Activated CD4-positive, alpha-beta T cell treated with anti-CD3 and anti-CD28 coated beads, Interleukin-2, Interleukin-6, amounts not matched to agents 100 ng/mL and 50 ng/mL, durations not matched to agents 16 hours and 8 hours (primary cell): Measurements from ENCODE around the gene MAPT.

Source experiments
- DNase-seq: peaks from one replicate; pipeline ENCODE4 v3.0.0-alpha.2; 2020

The MAPT gene

DNA sequence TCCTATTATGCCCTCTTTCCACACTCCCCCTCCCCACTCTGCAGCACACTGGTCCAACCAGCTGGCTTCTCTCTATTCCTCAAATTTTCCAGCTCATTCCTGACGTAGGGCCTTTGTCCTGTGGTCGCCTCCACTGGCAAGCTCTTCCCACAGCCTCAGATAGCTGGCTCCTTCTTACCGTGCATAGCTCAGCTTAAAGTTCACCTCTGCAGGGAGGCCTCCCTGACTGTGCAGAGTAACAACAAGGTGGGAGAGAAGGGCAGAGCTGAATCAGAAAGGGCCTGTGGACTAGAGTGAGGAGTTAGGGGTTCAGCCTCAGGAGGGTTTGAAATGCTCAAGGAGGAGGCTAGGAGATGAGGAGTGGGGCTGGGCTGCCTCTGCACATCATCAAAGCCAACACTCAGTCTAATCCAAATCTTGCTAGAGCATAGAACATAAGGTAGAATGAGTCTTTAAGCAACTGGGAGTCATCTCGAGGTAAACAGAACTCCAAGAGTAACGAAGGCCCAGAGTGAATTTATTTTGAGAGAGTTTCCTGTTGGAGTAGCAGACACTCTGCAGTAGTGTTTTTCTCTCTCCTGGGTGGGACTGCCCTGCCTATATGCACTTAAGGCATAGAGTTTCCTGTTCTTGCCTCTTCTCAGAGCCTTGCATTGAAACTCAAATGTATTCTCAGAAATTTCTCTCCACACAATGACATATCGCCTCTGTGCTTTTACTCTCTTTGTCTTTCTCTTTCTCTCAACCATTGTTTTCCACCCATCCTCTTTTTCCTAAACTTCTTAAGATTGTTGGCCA is 30.3 kb upstream of the MAPT start:
- no peak for DNase-seq

DNA sequence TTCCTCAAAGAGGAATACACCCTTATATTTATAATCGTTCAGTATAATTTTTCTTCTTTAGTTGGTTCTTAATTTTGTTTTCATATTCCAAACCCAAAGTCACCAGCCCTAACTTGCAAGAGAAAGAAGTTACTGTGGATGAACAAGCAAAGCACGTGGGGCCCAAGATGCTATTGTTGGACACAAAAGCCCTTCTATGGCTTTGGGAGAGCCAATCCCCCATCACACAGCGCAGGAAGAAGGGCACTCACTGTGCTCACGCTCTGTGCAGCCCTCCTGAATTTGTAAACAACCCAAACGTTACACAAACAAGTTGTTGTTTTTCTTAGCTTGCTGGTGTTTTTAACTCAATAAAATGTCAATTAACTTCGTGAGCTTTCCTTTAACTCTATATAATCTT is 27.2 kb upstream of the MAPT start:
- no peak for DNase-seq

DNA sequence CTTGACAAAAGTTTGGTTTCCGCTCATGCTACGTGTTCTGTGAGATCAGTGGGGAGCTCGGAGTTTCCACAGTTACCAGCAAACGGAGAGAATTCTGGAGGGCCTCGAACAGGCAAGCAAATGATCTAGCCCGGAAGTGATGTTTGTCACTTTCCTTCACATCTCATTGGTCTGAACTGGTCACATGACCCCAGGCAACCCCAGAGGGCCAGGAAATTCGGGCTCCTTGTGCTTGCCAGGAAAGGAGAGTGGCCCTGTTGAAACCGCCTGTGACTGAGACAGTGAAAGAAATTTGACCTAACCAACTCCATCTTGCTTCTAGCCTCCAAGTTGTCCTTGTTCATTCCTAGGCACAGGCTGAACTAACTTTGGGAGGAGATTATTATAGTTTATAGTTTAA is 26.7 kb upstream of the MAPT start:
- DNase-seq = no peak

DNA sequence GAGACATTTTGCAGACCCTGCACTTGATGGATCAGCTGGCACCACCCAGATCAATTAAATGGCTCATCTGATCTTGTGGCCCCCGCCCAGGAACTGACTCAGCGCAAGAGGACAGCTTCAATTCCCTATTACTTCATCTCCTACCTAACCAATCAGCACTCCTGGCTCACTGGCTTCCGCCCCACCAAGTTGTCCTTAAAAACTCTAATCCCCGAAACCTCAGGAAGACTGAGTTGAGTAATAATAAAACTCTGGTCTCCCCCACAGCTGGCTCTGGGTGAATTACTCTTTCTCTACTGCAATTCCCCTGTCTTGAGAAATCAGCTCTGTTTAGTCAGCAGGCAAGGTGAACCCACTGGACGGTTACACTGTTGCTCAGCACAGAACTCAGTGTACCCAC is 26.1 kb upstream of the MAPT start:
- no peak for DNase-seq

DNA sequence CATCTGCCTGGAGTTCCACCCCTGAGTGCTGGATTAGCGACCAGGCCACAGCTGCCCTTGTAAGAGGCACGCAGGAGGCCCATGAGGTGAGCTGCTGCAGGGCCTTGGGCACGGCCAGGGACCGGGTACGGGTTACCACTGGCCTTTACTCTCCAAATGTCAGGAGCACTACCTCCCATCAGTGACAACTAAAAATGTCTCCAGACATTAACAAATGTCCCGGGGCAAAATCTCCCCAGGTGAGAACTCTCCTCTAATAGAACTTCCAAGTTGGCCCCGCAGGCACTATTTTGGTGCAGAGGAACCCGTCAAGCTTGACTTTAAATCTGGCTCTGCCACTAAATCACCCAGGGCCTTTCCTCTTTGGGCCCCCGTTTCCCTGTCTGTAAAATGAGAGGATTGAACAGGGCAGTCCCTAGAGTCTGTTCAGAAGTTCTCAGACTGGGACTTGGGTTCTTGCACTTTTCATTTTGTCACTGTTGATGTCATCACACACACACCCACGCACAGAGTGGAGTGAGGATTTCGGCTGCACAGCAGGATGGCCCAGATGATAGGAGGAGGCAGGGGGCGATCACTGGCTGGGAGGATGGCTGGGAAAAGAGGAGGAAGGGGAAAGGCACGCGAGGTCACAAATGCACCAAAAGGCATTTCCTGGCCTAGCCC is 24.5 kb upstream of the MAPT start:
- DNase-seq = no peak

DNA sequence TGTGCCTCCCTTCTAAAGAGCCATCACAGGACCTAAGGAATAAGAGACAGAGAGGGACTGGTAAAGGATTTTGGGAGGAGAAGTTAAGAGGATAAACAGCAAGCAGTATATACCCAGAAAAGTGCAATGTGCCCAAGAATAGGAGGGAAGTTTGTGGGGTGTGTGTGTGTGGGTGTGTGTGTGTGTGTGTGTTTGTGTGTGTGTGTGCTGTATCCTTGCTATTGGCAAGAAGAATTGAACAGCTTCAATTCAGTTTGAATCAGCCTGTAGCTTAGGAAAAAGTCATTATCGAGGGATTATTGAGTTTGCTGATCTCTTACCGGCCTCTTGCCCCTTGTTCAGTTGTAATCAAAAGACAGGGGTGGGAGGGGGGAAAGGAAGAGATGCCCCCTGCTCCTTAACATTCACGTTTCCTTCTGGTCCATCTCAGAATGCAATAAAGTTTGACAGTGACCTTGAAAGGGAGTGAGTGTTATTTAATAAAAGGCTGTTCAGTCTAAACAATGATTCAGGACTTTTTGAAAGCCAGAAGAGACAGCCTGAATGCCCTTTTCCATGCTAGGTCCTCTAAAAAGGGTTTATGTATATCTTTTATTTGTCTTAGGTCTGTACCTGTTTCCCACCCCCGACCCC is 23.9 kb upstream of the MAPT start:
- DNase-seq = no peak

DNA sequence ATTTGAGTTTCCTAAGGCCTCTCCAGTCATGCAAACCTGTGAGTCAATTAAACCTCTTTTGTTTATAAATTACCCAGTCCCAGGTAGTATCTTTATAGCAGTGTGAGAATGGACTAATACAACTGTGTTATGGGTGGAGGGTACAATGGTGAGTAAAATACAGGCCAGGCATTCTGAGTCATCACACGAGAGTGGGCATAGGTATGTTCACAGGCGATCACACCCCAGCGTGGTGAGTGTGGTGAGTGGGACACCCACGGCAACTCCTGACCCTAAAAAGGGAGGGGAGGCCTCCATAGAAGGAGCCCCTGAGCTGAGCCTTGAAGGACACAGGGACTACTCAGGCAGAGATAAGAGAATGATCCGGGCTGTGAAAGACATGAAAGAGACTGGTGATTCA is 22.6 kb upstream of the MAPT start:
- DNase-seq = no peak

DNA sequence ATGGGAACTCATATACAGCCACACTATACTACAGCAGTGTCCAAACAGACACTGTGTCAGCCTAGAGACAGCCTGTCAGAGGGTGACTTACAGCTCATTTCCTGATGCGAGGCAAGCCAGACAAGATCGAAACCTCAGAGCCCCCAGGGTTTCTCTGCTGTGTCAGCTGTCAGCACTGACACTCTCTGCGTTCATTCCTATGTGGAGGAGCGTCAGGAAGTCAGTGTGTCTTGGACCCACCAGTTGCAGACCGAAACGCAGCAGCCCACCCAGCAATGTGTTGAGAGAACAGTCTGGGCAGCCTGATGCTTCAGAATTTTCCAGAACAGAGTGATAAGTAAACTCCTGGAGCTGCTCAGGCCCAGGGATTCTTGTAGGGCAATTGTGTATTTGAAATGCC is 20.6 kb upstream of the MAPT start:
- peak; percentile 61 for DNase-seq

DNA sequence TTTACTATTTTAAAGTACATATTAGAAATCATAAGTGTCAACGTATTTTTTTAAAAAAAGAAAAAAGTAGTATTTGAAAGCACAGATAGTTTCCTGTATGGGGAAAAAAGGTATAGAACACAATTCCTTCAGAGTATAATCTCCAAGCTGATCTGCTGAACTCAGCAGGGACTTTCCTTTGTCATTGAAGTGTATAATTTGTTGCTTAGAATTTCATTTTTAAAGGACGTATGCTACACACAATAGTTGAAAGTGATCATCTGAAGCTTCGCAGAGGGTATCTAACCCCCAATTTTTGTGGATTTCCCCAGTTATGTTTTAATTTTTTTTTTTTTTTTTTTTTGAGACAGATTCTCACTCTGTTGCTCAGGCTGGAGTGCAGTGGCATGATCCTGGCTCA is 20.2 kb upstream of the MAPT start:
- DNase-seq = no peak

DNA sequence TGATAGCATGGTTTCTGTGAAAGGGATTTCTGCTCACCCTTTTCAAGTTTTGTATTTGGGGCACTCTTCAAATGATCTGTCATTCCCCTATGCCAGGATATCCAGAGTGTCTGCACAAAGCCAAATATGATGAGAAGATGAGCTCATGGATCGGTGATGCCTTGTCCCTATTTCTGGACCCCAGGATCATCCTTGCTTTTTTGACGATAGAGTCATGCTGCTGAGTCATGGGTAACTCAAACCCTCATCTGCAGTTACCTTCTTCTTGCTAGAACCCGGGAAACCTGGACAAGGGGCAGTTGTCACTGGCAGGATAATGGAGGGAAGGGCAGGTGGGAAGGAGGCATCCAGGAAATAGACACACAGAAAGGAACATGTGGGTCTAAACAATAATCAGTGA is 17.8 kb upstream of the MAPT start:
- DNase-seq = no peak

DNA sequence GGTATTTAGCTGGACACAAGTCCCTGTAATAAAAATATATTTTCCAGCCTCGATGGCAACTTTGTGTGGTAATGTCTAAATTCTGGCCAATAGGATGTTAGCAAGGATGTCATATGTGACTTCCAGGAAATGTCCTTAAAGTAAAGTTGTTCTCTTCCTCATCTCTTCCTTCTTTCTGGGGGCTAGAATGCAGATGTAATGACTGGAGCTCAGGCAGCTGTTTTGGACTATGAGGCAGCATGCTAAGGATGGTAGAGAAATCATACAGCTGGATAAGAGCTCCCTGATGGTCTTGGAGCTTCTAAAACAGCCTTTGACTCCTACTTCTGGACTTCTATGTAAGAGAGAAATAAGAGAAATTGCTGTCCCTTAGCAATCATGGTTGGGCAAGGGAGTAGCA is 16.9 kb upstream of the MAPT start:
- no peak for DNase-seq

DNA sequence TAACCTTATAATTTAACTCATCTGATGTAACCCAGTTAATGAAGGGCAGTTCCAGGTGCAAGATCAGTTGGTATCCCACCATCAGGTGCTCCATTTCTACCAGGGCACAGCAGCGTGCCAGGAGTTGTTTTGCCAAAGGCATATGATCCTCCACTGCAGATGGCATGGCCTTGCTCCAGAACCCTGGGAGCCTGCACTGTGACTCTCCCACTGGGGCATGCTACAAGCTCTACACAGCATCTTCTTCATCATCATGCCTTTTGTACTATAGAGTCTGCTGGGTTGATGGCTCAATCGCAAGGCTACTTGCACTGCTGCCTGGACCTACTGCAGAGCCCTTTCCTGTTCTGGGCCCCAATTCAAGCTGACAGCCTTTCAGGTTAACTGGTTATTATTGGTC is 11.3 kb upstream of the MAPT start:
- DNase-seq = no peak

DNA sequence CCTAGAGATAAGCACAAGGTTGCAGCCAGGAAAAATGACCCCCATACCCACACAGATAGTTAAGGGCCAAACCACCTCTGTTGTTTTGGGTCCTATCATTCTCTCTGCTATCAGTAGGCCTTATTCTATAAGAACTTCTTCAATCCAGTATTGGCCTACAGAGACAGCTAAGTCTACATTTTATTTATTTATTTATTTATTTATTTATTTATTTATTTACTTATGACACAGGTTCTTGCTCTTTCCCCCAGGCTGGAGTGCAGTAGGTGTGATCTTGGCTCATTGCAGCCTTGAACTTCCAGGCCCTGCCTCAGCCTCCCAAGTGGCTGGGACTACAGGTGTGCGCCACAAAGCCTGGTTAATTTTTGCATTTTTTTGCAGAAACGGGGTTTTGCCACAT is 7.5 kb upstream of the MAPT start:
- DNase-seq = no peak

DNA sequence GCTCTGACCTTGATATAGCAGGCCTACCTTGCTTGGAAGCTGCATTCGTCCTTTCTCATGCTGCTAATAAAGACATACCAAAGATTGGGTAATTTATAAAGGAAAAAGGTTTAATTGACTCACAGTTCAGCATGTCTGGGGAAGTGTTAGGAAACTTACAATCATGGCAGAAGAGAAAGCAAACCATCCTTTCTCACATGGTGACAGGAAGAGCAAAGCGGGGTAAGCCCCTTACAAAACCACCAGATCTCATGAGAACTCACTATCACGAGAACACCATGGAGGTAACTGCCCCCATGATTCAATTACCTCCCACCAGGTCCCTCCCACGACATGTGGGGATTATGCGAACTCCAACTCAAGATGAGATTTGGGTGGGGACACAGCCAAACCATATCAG is 6.0 kb upstream of the MAPT start:
- no peak for DNase-seq

DNA sequence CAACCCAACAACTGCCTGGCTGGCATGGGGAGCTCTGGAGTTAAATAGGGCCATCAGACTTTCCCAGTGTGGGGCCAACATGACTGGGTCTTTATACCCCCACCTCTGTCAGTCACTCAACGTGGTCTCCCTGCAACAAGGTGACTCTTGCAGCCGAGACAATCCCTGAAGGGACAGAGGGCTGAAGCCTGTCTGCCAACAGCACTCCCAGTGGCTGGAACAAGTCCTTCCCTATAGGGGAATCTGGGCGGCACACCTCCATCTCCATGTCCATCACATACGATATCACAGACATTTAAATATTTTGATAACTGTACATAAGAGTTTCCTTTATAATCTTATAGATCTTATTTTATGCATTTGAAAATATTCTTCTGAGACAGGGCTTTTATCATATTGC is 4.8 kb upstream of the MAPT start:
- DNase-seq = no peak

DNA sequence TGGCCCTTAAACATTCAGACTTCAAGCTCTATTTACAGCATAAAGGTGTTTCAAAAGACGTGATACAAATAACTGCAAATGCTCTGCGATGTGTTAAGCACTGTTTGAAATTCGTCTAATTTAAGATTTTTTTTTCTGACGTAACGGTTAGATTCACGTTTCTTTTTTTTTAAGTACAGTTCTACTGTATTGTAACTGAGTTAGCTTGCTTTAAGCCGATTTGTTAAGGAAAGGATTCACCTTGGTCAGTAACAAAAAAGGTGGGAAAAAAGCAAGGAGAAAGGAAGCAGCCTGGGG is 681 bp upstream of the MAPT start:
- DNase-seq = no peak

DNA sequence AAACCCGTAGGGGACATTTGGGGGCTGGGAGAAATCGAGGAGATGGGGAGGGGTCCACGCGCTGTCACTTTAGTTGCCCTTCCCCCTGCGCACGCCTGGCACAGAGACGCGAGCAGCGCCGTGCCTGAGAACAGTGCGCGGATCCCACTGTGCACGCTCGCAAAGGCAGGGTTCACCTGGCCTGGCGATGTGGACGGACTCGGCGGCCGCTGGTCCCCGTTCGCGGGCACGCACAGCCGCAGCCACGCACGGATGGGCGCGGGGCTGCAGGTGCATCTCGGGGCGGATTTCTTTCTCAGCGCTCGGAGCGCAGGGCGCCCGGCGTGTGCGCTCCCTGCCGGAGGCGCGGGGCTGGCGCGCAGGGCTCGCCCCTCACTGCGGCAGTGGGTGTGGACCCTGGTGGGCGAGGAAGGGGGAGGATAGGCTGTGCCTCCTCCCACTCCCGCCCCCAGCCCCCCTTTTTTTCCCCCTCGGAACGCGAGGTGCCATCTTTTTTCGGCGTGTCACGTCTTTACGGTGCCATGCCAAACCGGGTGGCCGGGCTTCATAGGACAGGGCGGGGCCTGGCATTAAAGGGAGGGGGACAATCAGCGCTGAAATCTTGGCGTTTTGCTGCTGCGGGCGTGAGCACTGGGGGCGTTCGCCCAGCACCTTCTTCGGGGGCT is 1.1 kb downstream of the MAPT start:
- DNase-seq = no peak

DNA sequence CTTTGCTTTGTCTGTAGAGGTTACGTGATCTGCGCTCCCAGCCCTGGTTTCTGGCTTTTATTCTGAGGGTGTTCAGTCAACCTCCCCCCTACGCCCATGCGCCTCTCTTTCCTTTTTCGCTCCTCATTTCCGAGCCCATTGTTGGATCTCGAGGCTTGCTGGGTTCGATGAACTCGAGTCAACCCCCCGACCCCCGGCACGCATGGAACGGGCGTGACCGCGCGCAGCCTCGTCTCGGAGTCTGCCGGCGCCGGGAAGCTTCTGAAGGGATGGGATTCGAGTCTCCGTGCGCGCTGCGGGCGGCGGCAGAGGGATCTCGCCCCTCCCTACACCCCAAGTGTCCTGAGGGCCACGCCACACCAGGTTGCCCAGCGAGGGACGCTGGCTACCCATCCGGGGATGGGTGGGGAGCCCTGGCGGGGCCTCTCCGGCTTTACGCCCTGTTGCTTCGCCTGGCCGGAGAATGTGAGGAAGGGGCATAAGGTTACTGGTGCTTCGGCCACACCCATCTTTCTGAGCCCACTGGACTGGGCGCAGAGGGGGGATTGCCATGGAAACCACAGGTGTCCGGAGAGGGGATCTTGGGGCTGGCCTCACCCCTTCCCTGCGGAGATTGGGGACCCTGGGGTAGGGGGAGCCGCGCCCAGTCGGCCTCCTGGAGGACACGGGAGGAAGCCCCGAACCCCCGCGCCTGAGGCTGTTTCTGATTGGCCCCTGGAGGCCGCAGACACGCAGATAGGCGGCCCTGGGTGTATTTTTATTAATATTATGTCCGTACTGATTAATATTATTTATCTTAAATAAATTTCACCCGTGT is 1.8 kb downstream of the MAPT start:
- no peak for DNase-seq

DNA sequence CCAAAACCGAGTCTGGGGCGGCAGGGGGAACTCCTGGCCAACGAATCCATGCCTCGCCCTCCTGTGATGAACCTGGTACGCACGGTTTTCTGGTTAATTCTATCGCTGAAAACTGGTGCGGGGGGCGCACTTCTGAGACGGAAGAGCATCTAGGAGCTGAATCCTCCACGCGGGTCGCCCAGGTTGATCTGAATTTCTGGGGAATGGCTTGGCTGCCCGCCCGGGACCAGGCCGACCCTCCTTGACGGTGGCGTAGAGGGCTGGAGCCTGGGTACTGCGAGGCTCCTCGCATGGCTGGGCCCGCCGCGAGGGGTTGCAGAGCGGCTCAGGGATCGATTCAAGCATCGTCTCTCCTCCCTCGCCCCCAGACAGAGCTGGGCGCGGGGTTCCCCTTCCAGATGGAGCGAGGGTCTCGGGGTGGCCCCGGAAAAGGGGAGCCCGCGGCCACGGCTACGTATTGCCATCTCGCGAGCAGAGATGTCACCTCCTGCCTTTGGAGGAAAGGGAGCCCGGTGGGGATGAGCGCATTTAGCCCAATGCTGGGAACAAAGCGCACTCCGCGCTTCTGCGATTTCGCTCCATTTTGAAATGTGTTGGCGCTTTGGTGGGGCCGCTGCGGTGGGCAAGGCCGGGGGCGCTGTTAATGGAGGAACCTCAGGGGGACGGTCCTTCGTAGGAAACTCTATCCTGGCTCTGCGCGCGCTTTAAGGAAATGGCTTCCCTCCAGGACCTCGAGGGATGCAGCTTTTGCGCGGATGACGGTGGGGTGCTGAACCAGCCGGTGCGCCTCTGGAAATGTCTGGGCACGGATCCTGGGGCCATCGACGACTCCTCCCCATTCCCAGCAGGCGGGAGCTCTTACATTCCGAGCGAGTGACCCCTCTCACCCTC is 2.7 kb downstream of the MAPT start:
- no peak for DNase-seq

DNA sequence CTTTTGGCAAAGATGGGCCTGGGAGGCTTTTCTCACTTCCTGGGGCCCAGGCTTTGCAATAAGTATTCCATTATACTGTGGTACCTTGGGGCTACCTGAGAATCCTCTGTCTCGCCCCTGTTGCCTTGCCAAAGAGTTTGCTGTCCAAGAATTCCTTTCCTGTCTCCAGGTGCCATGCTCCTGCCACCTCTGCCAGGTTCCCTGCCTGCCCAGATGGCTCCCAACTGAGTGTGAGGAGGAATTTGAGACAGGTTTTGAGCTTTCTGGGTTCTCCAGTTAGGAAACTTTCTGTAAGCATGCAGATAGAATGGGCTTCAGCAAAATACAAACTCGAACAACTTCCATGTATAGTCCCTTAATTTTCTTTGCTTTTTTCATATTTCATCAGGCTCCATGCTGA is 5.8 kb downstream of the MAPT start:
- no peak for DNase-seq

DNA sequence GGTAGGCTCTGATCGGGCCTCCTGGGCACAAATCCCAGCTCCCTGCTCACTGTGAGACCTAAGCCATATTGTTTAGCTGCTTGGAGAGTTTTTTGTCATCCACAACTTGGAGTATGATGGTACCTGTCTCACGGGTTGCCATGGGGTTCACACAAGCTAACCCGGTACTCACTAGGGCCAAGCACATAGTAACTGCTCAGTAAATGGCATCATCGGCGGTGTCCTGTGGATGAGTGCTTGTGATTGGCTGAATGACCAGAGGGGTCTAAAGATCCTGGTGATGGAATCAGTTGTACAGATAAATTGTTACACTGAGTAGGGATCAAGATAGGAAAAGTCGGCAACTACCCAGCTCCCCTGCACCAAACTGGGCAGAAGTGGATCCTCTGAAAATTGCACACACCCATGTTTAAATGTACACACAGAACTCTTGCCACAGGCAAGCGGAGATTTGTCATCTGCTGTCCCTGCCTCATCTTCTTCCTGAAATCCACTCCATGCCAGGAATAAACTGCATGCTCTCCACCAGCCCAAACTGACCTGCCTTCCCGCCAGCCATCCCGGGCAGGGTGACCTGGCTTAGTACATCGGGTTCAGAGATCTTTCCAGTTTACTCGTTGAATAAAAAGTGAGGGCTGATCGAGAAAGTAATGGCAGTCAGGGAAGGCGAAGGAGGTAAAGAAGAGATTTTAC is 6.5 kb downstream of the MAPT start:
- DNase-seq = no peak
